ENCODE measurements around the gene BACH1. TPM values are rescaled to one million over a fixed set of nuclear protein-coding genes. Genes with fewer than 3 reads are reported as not detected.
A peak's percentile ranks its signal among the peaks of the same experiment; 100 is the strongest.

The BACH1 gene
- total and polyA plus RNA-seq, 7 donors: 9.8 to 115 (median 48.3) TPM

- H3K4me1 ChIP-seq: peaks cover 84% of the 10 kb centered on the region
- intact Hi-C loops (cut with DNase I): no loop called here
- peak overlapping the region; percentile 24 for H3K27ac ChIP-seq
- H3K4me3 ChIP-seq: peak overlapping the region; percentile 8
- H3K36me3 ChIP-seq (ENCODE audit: insufficient read depth in 1 of 2, low read depth in 1 of 2): no peaks in the 10 kb centered on the region
- WGBS, 3 donors: 23 to 47% (median 32%) methylated on average over 2 of the region's 2 CpGs
- H3K9me3 ChIP-seq: no peaks in the 10 kb centered on the region
- no peak for TF ChIP-seq CTCF (IDR thresholded peaks at IDR 0.05)
- ATAC-seq: peak in 3 of 4 donors; percentile 52 to 68 (median 63)
- no peaks in the 10 kb centered on the region for H3K27me3 ChIP-seq (ENCODE audit: insufficient read depth in 3 of 3, low read length in 2 of 3)
- DNase-seq: no peak
These were observed 16.5 kb downstream of the BACH1 start for GRCh38 chr21:29315131-29315749.

DNA sequence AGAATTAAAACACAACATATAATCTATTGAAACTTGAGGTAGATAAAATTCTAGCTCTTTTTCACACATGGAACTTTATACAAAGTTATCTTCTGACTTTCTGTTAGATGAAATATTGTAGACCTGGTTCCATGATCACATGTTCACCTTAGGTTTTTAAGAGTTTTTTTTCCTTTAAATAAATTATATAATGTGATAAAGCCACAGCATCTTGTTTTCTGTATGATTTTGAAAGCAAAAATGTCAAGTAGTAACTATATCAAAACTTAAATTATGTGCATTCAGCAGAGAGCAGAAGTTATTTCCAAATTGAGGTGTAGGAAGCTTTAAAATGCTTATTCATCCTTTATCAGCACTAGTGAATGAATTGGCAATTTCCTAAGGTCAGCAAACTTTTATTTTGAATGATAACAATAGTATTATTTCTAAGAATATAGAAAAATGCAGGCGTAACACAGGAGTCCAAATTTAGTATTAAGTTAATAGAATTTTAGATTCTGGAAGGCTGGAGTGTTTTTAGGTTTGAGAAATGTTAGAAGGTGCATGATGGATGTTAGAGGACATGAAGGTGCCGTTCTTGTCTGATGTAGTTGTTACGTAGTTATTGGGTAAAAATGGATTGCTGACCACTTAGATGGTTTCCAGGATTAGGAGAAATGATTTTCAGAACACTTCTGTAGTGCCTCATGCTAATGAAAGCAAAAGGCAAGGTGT lies 17.5 kb downstream of the BACH1 start:
- peaks cover 78% of the 10 kb centered on the region for H3K4me1 ChIP-seq
- DNase-seq (no peak), ATAC-seq (no peak)
- no peak for TF ChIP-seq CTCF (IDR thresholded peaks at IDR 0.05)
- 92 to 98% (median 93%) methylated on average over 3 of the region's 3 CpGs for WGBS, 3 donors
- H3K36me3 ChIP-seq (ENCODE audit: insufficient read depth in 1 of 2, low read depth in 1 of 2): peaks cover 0 to 6% of the 10 kb centered on the region in 2 donors
- H3K27ac ChIP-seq: no peak overlapping the region
- no peaks in the 10 kb centered on the region for H3K27me3 ChIP-seq (ENCODE audit: insufficient read depth in 3 of 3, low read length in 2 of 3)
- H3K4me3 ChIP-seq: no peak overlapping the region
- intact Hi-C loops (cut with DNase I): no loop called here
- H3K9me3 ChIP-seq: no peaks in the 10 kb centered on the region

DNA sequence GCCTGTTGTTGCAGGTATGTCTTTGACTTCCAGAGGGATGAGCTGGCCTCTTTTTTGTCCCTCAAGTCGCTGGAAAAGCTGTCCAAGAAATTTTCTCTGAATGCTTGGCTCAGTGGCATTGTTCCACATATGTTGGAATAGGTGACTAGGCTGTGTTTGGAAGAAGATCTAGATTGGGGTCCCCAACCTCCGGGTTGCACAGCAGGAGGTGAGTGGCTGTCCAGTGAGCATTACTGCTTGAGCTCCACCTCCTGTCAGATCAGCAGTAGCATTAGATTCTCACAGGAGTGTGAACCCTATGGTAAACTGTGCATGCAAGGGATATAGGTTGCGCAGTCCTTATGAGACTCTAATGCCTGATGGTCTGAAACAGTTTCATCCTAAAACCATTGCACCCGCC lies 18.1 kb downstream of the BACH1 start:
- H3K4me1 ChIP-seq: peaks cover 77% of the 10 kb centered on the region
- H3K9me3 ChIP-seq: no peaks in the 10 kb centered on the region
- no peak for DNase-seq
- no peak for TF ChIP-seq CTCF (IDR thresholded peaks at IDR 0.05)
- no peak for ATAC-seq
- WGBS, 3 donors: 72 to 91% (median 87%) methylated on average over 4 of the region's 4 CpGs
- no peaks in the 10 kb centered on the region for H3K27me3 ChIP-seq (ENCODE audit: insufficient read depth in 3 of 3, low read length in 2 of 3)
- H3K27ac ChIP-seq: no peak overlapping the region
- intact Hi-C loops (cut with DNase I): no loop called here
- peaks cover 0 to 12% of the 10 kb centered on the region in 2 donors for H3K36me3 ChIP-seq (ENCODE audit: insufficient read depth in 1 of 2, low read depth in 1 of 2)
- H3K4me3 ChIP-seq: no peak overlapping the region

DNA sequence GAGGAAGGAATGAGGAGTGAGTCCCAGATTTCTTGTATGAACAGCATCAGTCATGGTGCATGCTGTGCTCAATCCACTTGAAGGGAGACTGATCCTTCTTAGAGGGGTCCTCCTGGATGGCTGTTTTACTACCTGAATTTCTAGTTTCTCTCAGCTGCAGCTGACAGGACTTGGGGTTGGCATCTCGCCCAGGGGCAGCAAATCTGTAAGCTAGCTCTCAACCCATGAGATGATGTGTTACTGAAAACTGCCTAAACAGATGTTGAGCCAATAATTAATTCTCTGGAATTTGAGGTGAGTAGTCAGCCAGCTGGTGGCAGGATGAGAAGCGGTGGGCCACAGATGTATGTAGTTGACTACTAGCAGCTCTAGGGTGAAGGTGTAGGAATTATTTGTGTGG lies 19.6 kb downstream of the BACH1 start:
- peaks cover 62% of the 10 kb centered on the region for H3K4me1 ChIP-seq

More for the DNA sequence above, 19.6 kb downstream of the BACH1 start:
- no peak for DNase-seq
- Histone ChIP-seq H3K9me3 (no peaks in the 10 kb centered on the region), H3K36me3 (ENCODE audit: insufficient read depth in 1 of 2, low read depth in 1 of 2) (peaks cover 0 to 27% of the 10 kb centered on the region in 2 donors), H3K27ac (no peak overlapping the region), H3K4me3 (no peak overlapping the region), H3K27me3 (ENCODE audit: insufficient read depth in 3 of 3, low read length in 2 of 3) (no peaks in the 10 kb centered on the region)
- no peak for TF ChIP-seq CTCF (IDR thresholded peaks at IDR 0.05)
- ATAC-seq: no peak
- intact Hi-C loops (cut with DNase I): no loop called here
- WGBS, 3 donors: 76 to 81% (median 80%) methylated on average over 2 of the region's 2 CpGs
